HG02759 (cell line): ENCODE data around the gene FBXO31.

Source experiments
- ATAC-seq: cut with Tn5 transposase; IDR thresholded peaks from one replicate; pipeline ENCODE4 v1.9.1; 2021; ENCODE audit warnings: mild to moderate bottlenecking, moderate library complexity; ENCODE audit not compliant: unreplicated experiment

FBXO31 gene, protein sequence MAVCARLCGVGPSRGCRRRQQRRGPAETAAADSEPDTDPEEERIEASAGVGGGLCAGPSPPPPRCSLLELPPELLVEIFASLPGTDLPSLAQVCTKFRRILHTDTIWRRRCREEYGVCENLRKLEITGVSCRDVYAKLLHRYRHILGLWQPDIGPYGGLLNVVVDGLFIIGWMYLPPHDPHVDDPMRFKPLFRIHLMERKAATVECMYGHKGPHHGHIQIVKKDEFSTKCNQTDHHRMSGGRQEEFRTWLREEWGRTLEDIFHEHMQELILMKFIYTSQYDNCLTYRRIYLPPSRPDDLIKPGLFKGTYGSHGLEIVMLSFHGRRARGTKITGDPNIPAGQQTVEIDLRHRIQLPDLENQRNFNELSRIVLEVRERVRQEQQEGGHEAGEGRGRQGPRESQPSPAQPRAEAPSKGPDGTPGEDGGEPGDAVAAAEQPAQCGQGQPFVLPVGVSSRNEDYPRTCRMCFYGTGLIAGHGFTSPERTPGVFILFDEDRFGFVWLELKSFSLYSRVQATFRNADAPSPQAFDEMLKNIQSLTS

DNA sequence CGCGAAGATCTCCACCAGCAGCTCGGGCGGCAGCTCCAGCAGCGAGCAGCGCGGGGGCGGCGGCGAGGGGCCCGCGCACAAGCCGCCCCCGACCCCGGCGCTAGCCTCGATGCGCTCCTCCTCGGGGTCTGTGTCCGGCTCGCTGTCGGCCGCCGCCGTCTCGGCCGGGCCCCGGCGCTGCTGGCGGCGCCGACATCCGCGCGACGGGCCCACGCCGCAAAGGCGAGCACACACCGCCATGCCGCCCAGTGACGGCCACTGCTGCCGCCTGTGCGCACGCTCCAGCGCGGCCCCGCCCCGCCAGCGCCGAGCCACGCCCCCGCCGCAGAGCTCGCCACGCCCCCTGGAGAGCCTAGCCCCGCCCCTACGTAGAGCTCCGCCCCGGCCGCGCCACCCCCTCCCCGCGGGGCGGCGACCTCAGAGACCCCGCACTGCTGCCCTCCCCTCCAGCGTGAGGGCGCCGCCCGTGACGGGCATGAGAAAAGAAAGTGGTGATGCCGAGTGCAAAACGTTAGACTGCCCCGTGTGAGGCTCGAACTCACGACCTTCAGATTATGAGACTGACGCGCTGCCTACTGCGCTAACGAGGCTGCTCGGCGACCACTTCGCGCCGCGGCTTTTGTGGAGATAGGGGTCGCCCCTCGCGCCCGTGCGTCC is at the start of gene FBXO31:
Gene FBXO31 (minus strand): TSS at position 272 of the 657 bp plus-strand sequence. CDS start 32 bp downstream, at position 240.
- peak; percentile 58 for ATAC-seq

DNA sequence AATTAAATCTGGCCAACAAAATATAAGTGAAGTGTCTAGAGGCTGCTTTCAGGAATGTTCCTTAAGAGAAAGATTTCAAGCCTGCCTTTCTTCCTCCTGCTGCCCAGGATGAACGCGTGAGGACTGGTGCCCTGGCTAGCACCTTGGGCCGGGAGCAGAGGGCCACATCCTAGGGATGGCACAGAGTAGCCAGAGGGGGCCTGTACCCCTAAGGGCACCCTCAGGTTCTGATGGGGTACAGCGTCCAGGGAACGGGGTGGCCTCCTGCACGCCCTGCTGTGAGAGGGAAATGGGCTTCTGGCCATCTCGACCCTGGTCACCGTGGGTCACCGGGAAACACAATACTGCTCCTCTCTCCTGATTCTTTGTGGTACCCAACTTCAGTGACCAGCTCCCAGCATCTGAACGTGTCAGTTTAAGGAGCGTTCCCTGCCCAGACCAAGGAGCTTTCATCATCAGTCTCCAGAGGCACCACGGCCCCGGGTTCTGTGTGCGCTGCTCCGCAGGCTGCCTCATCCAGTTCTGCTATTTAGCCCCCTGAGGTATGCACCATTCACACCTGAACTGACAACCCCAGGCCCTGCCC is 48.8 kb upstream of the FBXO31 start:
- ATAC-seq, result no peak

DNA sequence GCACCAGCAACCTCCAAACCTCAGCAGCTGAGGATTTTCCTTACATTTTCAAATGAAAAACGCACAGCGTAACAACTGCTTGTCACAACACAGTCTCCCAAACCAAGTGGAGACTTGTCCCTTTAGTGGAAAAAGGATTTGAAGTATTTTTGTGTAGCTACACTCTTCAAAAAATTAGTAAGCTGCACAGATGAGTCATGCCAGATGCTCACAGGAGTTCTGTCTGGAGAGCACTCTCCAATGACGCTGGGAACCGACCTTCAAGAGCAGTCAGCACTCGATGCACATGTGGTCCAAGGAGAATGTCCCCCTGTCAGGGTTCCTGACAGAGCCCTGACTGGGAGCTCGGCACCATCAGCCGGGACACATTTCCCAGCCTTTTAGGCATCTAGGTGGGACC is 48.4 kb upstream of the FBXO31 start:
- no peak for ATAC-seq

DNA sequence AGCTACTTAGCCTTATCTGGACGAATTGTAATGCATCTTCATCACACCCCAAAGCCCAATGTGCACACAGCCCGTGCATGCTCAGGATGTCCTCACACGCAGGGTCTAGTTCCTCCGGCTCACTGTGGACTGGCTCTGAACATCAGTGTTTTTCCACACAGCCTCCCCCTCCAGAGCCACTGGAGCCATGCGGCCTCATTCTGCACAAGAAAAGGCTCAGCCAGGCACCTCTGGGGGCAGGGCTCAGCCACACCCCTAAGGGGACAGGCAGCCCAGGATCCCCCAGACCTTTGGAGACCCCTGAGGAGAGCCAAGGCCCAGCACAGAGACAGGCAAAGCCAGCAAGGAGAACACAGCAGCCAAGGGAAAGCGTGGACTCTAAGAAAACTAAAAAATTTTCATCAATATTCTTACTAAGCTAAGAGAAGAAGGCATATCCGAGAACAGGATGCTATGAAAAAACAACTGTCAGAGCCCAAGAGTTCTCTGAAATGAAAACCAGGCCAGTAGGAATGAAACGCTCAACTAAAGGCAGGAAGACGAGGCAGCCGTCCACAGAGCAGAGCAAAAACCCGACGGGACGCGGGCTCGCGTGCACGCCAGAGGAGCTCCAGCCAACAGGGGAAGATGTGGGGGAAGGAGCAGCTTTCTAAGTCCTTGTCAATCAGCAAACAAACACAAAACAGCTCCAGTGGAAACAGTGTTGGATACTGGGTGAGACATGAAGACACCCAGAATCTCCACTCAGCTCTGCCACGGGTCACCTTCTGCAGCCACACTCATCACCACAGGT is 43.0 kb upstream of the FBXO31 start:
- no peak for ATAC-seq

DNA sequence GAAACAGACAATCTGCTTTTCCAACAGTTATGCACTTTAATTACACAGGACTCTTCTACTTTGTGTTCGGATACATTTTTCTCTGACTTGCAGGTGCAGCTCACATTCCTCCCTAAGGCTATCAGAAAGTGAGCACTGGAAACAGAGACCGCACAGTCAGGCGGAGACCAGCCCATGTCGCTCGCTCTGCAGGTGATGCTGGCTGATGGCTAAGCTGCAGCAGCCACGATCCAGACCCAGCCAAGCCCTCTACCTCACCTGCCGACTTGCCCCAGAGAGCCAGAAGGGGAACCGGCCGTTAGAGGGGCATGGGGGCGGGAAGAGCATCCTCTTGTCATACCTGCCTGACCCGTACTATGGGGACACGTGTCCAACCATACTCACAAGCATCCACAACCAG is 42.4 kb upstream of the FBXO31 start:
- no peak for ATAC-seq

DNA sequence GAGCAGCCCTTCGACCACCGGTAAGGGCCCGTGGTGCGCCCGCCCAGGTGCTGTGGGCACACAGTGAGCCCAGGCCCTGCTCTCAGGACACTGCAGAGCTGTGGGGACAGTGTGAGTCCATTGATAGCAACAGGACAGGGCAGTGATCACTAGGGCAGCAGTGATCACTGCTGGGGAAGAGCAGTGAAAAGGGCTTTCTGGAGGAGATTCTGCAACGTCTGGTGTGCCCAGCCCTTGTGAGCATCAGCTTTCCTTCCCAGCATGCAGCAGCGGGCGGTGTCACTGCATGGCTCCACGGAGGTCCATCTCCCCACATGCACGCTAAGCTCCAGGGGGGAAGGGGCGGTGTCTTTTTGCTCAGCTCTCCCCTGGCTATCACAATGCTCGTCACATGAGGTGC is 40.7 kb upstream of the FBXO31 start:
- ATAC-seq, result no peak

DNA sequence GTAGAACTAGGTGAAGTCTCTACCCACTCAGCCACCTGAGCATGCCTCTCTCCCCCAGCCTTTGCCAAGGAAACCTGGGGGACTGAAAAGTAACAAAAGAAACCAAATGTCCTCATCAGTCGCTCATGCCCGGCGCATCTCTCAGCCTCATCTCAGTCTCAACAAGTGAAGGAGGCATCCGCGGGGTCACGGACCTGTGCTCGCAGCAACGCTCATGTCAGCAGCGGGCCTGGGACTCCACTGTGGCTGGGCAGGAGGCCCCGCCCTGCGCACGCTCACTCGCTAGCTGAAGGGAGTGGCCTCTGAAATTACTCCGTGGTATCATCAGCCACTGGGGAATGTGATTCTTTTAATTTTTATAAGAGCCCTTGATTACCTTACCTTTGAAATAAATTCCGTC is 39.9 kb upstream of the FBXO31 start:
- no peak for ATAC-seq

DNA sequence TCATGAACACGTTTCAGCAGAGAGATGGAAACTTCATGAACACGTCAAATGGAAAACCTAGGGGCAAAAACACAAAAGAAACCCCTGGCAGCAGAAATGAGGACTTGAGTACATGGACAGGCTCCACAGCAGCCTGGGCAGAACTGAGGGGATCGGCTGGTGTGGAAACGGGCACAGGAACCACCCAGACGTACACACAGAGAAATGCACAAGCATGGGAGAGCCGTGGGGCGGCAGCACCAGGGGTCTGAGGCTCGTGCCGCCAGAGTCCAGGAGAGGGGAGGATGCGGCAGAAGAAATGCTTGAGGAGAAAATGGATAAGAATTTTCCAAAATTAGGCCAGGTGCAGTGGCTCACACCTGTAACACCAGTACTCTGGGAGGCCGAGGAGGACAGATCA is 38.5 kb upstream of the FBXO31 start:
- ATAC-seq, result no peak

DNA sequence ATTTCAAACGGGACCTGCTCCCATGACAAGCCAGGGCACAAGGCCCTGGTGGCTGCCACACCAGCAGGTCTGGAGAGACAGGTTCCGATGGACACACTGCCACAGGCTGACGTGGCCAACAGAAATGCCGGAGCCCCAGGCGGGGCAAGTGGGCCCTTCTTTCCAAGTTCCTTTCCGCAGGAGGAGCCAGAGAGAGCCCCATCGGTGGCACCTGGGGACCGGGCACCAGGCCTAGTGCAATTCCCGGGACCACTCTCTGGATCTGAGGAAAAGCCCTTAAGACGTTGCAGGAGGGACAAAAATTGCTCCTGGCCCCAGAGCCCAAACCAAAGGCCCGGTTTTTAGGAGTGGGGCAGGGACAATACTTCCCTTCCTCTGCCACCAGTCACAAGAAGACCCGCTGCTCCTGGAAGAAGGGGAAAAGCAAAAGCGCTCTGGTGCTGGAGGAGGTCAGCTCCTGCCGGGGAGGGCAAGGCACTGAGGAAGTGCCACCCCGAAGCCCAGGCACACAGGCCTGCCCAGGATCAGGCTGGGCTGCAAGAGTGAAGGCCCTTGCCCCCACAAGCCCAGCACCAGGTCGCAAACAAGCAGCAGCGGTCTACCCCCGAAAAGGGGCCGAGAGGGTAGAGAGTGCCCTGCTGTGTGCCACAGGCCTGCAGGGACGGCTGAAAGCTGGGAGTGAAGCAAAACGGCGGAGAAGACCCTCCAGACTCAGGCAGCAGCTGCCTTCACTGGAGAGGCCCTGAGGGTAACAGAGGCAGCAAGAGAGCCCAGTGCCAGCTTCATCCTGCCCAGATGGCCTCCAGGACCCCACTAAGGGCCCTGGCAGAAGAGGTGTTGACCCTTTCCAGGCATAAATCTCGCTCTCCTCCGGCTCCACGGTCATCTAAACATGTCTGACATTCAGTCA is 37.7 kb upstream of the FBXO31 start:
- no peak for ATAC-seq

DNA sequence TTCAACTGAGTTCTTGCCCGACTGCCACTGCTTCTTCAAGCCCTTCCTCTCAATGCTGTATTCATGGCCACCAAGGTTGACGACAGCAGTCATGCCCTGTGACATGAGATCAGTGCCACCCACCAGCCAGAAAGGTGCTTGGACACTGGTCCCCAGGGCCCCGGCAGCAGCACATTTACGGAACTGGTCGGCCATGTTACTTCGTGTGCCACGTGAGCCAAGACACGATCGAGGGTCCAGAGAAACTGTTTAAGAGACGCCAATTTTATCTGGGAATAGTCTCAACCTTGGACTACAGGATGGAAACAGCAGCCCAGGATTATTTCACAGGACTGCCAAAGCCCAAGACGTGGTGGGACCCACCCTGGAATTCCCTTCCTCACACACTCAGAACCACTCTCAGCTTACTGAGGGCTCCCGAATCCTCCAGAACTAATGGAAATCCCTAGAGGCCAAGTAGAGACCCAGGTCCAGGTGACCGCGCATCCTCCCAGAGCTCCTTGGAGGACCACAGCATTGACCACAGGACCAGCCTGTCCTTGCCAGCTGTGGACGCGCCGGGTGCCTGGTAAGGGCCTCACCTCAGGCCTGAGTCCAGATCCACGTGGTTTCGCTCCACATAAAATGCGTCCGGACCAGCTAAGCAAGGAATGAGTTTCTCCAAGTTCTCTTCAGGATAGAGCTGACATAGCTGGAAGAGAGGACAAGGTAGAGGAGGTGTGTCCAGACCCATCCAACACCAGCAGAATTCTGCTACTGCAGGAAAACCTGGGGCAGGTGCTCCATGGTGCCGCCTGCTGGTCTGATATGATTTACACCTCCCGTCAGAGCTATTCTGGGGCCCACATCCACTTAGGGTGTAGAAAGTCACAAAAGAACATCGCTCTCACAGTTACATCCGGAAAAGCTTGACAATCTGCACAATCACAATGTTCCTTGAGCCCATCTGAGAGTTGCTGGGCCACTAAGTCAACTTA is 36.7 kb upstream of the FBXO31 start:
- ATAC-seq, result no peak

DNA sequence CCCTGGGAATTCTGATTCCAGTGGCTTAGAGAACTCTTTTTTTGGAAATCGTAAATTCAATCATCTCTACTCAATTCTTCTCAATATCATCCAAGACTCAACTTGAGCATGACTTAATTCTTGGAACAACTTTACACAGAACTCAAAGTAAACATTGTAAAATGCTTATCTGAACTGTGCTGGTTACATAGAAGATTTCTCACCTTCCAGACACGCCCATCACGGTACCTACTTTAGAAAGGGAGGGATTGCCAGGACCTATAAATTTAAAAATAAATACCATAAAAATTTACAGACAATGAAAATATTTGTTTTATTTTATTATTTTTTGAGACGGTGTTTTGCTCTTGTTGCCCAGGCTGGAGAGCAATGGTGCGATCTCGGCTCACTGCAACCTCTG is 35.1 kb upstream of the FBXO31 start:
- ATAC-seq, result no peak

DNA sequence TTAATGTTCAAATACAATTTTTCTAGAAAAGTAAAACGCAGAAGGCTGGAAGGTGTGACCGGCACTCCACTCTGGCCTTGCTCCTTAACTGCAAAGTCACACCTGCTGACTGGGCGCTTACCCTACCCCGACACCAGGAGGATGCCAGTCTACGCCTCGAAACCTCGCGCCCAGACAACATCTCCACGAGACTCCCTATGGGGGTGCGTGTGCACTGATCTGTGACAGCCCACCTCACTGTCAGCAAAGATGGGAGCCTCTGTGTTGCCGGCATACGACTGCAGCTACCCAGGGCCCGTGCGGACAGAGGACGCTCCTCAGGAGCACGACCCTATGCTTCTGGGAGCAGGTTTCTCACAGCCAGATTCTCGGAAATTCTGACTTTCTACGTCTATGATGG is 34.6 kb upstream of the FBXO31 start:
- no peak for ATAC-seq

DNA sequence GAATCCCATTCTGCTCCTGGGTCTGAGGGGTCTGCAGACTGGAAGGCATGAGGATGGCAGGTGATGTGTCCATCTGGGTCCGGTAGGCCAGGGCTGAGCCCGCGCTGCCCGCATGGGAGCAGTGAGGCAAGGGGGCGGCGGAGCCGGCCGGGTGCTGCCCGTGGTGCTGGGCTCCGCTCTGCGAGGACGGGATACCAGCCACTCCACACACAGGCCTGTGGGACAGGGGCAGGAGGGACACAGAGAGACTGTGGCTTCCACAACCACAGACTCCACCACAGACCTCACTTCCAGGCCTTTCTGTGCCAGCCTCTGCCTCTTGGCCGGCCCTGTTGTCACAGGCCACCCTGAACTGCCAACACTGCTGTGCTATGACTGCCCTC is 33.9 kb upstream of the FBXO31 start:
- no peak for ATAC-seq

DNA sequence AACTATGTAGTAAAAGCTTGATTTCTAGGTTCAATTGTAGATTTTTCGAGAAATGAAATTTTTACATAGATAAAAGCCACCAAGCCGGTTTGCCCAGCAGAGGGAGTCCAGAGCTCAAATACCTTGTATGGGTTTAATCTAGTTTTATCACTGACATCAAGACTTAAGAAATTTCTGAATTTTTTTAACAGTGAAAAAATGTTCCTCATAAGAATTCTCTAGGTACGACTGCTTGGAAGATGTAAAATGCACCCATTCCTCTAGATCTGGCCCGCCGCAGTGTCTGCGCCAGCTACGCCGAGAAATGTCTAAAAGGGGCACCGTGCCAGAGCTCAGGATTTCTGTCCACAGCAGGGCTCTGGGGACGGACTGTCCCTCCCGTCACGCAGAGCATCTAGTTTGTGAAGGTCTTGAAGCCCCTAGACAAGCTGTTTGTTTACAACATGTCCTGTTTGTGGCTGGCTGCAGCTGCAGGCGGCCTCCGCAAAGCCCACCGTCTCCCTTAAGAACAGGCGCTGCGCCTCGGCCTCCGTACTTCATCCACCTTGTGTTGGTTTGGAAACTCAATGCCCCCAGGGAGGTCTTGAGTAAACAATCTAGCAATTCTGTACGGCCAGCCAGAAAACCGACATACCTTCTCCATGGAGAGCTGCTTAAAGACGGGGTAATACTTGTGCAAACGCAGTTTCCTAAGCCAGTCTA is 33.4 kb upstream of the FBXO31 start:
- ATAC-seq, result no peak

DNA sequence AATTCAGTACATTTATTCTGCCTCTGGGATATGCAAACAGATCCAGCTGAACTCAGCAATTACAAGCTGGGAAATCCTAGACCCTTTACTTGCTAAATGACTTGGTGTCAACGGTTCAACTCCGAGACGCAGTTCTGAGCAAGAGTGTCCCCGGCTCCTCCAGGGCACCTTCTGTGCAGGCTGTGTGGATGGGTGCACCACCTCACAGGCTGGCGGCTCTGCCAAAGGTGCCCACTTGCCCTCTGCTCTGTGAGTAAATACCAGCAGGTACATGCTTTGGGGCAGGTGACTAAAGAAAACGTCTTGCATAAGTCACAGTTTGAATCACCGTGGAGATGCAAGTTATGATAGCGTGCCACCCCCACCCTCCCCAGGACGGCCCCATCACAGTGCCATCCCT is 31.9 kb upstream of the FBXO31 start:
- no peak for ATAC-seq

DNA sequence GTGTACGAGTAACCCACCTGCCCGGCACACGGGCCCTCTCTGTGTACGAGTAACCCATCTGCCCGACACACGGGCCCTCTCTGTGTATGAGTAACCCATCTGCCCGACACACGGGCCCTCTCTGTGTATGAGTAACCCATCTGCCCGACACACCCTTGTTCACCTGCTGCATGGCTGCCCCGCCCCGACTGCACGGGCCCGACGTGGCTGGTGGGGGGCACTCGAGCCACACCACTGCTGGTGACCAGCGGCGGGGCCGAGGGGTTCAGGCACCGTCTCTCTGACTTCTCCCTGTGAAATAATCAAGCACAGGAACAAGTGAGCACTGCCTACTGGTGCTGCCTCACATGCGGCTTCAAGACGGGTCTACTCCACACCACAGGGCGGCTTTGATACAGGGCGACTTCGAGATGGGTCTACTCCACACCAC is 30.7 kb upstream of the FBXO31 start:
- peak; percentile 44 for ATAC-seq

DNA sequence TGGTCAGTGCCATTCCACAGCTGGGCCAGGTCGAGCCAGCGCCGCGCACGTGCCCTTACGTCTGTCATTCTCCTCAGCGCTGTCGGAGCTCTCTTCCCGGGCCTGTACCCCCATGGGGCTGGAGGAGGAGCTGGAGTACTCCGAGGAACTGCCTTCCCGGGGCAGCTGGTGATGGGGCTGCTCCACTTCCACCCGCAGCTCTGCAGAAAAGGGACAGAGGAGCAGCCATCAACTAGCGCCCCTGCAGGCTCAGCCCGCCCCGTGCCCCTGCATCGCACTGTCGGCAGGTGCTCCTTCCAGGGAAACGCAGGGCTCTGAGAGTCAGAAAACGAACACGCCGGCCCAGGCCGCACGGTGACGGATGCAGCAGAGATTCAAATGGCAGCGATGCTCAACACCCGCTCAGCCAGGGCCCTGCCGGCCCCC is 29.4 kb upstream of the FBXO31 start:
- no peak for ATAC-seq

DNA sequence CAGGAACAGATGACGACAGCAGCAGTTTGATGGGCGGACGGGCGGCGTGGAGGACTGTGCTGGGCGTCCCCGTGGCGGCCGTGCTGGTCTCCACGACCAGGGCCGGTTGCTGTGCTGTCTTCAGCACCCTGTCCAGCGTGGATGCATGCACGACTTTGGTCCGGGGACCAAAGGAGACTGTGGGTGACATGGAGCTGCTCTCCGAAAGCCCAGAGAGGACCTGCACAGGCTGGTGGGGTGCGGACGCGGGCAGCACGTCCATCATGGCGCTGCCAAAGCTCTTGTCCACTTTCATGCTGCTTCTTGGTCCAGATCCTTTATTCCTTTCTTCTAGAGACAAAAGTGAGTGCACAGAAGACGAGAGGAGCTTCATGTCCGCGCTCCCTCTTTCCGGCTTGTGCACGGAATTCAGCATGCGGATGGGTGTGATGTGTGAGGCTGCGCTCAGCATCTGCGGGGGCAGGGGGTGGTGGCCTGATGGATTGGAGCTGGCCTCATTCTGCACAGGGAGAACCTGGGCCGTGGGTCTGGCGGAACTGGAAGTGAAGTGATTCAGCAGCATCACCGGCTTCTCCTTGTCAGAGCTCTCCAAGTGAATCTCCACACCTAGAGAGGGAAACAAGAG is 28.9 kb upstream of the FBXO31 start:
- ATAC-seq, result no peak
